DMS79 (cell line): Measurements from ENCODE around the gene AKT3.

Experiments used
- DNase-seq: peaks from one replicate; lab custom pipeline; 2025; lab: John Stamatoyannopoulos, UW

The AKT3 gene

GRCh38 chr1:243731301-243731891, 118.6 kb downstream of the AKT3 start:
- no peak for DNase-seq

- no peak for DNase-seq
Measured at GRCh38 chr1:243730487-243731150, 119.4 kb downstream of the AKT3 start.

GRCh38 chr1:243729956-243730355, 120.1 kb downstream of the AKT3 start:
- no peak for DNase-seq

DNA sequence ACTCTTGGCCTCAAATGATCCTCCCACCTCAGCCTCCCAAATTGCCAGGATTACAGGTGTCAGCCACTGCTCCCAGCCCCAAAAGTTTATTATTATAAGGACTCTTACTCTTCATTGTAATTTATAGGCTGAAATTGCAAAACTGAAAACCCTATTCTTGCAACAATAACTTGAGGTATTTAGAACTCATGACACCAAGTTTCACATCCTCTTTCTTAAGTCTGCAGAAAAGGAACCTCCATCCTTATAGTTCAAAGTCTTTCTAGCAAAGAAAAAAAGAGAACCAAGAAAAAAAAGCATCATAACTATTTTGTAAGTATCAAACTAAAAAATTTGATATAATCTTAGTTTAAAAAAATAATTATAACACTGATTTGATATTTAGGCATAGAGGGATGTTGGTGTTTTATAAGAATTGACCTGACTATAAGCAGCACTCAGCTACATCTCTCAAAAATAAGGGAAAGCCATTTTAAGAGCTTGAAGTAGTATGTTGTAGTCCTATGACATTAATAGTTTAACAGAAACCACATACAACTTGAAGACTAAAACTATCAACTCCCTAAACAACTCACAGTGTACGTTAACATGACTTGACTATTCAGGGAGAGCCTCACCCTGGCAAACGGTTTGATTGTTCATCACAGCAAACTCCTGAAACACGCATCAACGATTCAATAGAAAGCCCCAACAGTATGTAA, 122.4 kb downstream of the AKT3 start:
- DNase-seq: no peak

GRCh38 chr1:243726806-243727502, 123.1 kb downstream of the AKT3 start:
- no peak for DNase-seq

DNA sequence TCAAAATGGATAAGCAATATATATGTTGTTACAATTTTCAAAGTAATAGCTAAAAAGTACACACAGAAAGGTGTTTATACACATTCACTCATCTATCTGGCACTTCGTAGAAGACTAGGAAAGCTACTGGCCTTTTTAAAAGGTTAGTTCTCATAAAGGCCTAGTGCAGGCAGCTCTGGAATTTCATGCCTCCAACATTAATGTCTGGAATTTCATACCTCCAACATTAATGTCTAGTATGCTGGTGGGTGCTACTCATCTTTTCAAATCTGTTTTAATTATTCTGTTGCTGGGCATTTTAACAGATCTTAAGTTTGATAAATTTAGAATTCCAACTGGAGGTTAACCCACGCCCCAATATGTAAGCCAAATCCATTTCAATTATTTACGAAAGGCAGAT, 124.2 kb downstream of the AKT3 start:
- DNase-seq: no peak

DNA sequence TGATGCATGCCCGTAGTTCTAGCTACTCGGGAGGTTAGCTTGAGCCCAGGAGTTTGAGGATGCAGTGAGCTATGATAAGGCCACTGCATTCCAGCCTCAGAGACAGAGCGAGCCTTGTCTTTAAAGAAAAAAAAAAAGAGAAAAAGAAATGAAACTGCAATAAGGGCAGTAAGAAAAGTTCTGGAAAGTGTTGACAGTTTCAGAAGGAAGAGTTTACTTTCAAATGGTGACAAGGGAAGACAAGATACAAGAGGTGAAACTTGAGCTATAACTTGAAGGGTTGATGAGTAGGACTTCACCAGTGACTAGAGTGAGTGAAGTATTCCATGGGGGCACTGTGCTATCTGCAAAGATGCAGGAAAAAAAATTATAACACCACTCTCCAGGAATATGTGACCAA, 125.0 kb downstream of the AKT3 start:
- DNase-seq: no peak

DNA sequence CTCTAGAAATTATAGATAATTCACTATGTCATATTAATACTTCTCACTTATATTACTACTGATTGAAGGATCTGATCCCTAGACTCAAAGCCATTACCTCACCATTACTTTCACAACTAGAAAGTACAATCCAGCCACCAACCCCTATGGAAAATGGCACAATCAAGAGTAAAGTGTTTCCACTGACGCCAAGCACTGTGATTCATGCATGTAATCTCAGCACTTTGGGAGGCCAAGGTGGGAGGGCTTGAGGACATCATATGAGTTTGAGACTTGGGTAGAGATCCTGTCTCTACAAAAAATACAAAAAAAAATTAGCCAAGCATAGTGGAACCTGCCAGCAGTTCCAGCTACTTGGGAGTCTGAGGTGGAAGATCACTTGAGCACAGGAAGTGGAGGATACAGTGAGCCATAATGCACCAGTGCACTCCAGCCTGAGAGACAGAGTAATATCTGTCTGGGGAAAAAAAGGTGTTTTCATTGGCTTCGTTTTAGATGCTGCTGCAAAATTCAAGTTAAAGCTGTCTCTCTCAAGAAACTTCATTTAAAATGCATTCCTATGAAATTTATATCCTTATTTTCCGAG, 126.5 kb downstream of the AKT3 start:
- DNase-seq: no peak

- DNase-seq: no peak
Measured at GRCh38 chr1:243723050-243723449, 127.0 kb downstream of the AKT3 start.

DNA sequence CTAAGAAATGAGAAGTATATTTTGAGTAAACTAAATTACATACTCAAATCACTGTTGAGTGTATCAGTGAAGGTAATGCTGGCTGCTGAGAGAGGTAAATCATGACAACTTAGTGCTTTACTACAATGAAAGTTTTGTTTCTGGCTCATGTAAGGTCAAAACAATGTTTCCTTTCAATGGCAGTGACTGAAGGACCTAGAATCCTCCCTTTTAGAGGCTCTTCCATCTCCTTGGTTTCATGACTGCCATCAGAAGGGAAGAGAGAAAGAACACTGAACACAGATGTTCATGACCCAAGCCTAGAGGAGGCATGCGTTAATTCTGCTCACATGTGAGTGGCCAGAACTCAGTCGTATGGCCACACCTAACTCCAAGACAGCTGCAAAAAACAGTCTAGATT, 130.6 kb downstream of the AKT3 start:
- DNase-seq: no peak

- DNase-seq: no peak
Measured at GRCh38 chr1:243718893-243719292, 131.2 kb downstream of the AKT3 start.

GRCh38 chr1:243718022-243718421, 132.0 kb downstream of the AKT3 start:
- DNase-seq: no peak

DNA sequence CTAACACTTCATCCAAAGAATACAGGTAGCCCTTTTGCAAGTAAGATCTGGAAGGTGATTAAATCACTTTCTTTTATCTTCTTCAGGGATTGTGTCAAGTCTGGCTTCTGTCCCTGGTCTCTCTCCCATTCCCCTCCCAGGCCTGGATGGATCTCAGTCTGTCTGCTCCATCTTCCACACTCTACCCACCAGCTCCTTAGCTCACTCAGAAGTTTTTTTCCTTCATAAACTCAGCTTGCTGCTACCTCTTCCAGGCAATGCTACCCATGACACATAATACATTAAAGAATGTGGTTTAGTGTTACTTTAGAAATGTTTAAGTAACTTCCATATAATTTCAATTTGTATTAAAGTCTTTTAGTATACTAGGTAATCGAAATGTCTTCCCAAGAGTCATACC, 133.1 kb downstream of the AKT3 start:
- DNase-seq: no peak

GRCh38 chr1:243715285-243715684, 134.8 kb downstream of the AKT3 start:
- no peak for DNase-seq

GRCh38 chr1:243713470-243714186, 136.4 kb downstream of the AKT3 start:
- no peak for DNase-seq

DNA sequence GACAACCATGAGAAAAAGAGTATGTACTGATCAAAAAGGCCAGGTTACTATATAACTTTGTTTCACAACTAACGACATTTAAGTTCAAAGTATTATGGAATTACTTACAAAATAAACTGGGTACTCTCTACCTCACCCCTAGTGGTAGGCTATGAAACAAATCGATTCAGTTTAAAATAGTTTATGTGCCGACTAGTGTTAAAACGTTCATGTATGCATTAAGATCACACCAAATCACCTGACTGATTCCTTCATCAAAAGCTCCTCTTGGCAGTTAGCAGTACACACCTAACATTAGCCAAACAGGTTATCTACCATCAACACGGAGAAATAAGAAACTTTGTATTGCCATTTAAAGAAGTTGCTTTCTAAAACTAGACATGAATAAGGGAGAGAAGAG, 137.1 kb downstream of the AKT3 start:
- DNase-seq: no peak

DNA sequence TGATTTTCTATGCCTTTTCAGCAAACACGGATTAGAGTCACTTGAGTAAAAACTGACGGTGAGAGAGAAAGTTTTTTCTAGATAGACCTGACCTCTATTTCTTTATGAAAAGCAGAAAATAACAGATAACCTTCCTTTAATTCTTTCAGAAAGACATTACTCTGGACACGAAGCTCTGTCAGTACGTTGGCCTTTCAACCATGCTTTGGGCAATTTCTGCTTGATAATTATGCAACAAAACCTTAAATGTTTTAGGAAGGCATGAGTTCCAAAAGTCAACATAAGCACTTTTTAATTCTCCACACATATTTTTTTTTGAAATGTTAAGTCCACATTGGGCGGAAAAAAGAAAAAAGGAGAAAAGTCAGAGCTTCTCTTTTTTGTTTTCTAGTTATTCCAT, 137.8 kb downstream of the AKT3 start:
- no peak for DNase-seq

- no peak for DNase-seq
Measured at GRCh38 chr1:243710467-243710866, 139.6 kb downstream of the AKT3 start.

DNA sequence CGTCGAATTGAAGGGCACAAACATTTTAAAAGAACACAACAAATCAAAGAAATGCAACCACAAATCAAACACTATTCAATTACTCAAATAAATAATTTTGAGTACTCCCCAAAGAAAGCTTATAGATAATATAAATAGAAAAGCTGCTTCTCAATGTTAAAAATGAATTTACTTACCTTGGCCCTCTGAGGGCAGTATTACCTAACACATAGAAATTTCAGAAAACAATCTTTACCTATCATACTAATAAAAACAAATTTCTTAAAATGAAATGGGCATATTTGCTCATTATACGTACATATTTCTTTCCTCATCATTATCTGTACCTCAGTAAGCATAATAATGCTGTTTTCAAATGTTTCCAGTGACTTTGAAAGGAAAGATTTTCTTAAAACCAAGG, 141.8 kb downstream of the AKT3 start:
- no peak for DNase-seq

GRCh38 chr1:243706563-243706962, 143.5 kb downstream of the AKT3 start:
- no peak for DNase-seq

DNA sequence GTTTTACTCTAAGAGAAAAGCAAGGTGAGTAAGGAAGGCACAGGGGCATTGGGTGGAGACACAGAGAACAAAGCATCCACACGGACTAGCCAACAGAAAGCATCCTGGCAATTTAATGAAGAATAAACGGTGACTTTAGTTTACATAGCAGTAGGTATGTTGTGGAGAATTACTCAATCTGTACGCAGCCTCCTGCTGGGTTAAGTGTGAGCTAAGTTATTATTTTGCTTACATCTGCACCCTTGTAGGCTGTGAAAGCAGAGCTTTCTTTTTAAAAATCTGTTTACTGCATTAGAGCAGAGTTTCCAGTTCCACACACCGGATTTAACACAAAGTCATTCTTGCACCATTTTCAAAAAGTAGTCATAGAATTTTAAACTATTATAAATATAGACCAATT, 144.5 kb downstream of the AKT3 start:
- DNase-seq: no peak

DNA sequence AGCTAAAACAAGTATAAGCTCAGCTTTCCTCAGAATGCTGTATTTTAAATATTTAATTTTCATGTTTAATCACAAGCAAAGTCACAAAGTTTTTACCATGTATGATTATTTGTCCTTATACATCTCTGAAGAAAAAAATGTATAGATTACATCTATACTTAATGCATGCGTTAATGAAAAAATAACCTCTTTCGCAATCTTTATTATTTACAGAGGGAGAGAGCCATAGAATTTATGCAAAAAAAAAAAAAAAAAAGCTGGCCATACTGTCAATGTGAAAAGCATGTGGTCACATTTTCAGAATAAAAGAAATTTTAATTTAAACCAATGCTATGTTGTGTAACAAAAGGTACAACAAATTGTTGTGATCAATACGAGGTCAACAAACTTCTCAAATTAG, 148.2 kb downstream of the AKT3 start:
- DNase-seq: no peak
